Progenitor cell of endocrine pancreas (in vitro differentiated cells): ENCODE measurements around the gene RALGPS1. TPM values are rescaled to one million over a fixed set of nuclear protein-coding genes. Genes with fewer than 3 reads are reported as not detected.
A peak's percentile ranks its signal among the peaks of the same experiment; 100 is the strongest.

ENCODE experiments used
- DNase-seq: peaks from one replicate; pipeline ENCODE4 v3.0.0; 2021; ENCODE audit warnings: low spot score; ENCODE audit not compliant: unreplicated experiment
- H3K27ac Mint-ChIP-seq: 2 replicates; pipeline ENCODE4 v1.8.0; 2021; ENCODE audit warnings: mild to moderate bottlenecking, moderate library complexity, mixed read lengths
- H3K27me3 Mint-ChIP-seq: 2 replicates; pipeline ENCODE4 v1.8.0; 2021; ENCODE audit warnings: mixed read lengths
- H3K36me3 Mint-ChIP-seq: 2 replicates; pipeline ENCODE4 v1.8.0; 2022; ENCODE audit warnings: mixed read lengths; ENCODE audit not compliant: insufficient read depth
- H3K4me1 Mint-ChIP-seq: 2 replicates; pipeline ENCODE4 v1.8.0; 2021; ENCODE audit warnings: low read depth, mixed read lengths
- H3K4me3 Mint-ChIP-seq: 2 replicates; pipeline ENCODE4 v1.8.0; 2021; ENCODE audit warnings: low read depth, mild to moderate bottlenecking, moderate library complexity, mixed read lengths
- H3K9me3 Mint-ChIP-seq: 2 replicates; pipeline ENCODE4 v1.8.0; 2021; ENCODE audit warnings: low read depth, mixed read lengths
- total RNA-seq: library from RNA; stranded (reverse); gene quantifications from 2 replicates; pipeline ENCODE4 v1.2.1, GENCODE V29; 2021
- TF ChIP-seq, protein P1 (sequence below): fragments of 200-600 bp; sonication (generic); IDR thresholded peaks from one replicate; pipeline ENCODE4 v1.5.0; 2021; ENCODE audit warnings: antibody characterized with exemption, mild to moderate bottlenecking; ENCODE audit not compliant: unreplicated experiment

RALGPS1 gene
- total RNA-seq, 1 donor from 2014 or later: 39.2 TPM

DNA sequence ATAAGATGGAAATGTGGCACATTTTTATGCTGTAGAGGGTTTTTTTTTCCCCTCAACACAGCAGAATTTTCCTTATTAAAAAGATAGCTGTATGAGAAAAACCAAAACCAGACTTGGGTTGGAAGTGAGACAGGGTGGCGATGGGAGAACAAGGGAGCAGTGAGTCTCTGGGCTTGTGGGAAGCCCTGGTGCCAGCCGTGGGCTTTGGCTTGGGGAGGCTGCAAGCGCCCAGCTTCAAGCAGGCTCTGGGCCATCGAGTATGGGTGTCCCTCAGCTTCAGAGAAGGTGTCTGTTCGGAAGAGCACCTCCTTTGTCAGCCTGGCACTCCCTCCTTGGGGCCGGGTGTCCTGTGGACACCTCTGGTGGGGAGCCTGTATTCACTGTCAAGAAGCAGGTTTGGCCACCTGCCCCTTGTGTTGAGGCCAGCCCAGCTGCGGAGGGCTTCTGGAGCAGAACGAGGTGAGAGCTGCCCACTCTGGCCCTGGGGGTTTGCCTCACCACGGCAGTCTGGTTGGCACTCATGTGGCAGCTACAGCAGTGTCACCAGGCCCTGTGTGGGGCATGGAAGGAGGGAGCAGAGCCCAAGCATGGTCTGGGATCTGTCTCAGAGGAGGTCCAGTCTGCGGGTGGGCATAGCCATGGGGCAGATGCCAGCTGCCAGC, 245.5 kb downstream of the RALGPS1 start:
- no peak overlapping the region for H3K27ac Mint-ChIP-seq
- H3K27me3 Mint-ChIP-seq: no peaks in the 10 kb centered on the region
- no peak overlapping the region for H3K4me3 Mint-ChIP-seq
- no peak for DNase-seq
- no peaks in the 10 kb centered on the region for H3K9me3 Mint-ChIP-seq
- TF ChIP-seq, protein P1, sequence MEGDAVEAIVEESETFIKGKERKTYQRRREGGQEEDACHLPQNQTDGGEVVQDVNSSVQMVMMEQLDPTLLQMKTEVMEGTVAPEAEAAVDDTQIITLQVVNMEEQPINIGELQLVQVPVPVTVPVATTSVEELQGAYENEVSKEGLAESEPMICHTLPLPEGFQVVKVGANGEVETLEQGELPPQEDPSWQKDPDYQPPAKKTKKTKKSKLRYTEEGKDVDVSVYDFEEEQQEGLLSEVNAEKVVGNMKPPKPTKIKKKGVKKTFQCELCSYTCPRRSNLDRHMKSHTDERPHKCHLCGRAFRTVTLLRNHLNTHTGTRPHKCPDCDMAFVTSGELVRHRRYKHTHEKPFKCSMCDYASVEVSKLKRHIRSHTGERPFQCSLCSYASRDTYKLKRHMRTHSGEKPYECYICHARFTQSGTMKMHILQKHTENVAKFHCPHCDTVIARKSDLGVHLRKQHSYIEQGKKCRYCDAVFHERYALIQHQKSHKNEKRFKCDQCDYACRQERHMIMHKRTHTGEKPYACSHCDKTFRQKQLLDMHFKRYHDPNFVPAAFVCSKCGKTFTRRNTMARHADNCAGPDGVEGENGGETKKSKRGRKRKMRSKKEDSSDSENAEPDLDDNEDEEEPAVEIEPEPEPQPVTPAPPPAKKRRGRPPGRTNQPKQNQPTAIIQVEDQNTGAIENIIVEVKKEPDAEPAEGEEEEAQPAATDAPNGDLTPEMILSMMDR: no peak
- no peaks in the 10 kb centered on the region for H3K36me3 Mint-ChIP-seq
- H3K4me1 Mint-ChIP-seq: no peaks in the 10 kb centered on the region

DNA sequence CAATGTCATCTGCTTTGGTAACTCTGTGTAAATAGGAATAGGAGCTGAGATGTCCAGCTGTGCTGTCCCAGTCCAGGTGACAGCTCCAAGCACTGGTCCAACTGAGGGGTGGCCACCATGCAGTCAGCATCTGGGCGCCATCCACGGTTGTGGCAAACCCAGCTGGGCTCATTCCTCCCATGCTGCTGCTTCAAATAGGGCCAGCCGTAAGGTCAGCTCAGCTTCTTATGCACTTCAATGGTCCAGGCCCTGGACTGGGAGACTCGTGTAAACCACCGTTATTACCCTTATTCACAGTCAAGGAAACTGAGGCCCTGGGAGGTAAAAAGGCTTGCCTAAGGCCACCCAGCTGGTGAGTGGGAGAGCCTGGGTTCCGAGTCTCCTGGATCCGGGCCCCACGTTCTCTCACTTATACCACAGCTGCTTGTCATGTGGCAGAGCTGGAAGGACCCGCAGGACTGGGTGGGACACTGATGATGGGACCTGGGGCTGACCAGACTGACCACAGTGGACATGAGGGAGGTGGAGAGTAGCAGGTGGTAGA, 246.6 kb downstream of the RALGPS1 start:
- TF ChIP-seq, protein P1: no peak
- DNase-seq: no peak
- no peaks in the 10 kb centered on the region for H3K9me3 Mint-ChIP-seq
- no peak overlapping the region for H3K4me3 Mint-ChIP-seq
- H3K4me1 Mint-ChIP-seq: no peaks in the 10 kb centered on the region
- no peaks in the 10 kb centered on the region for H3K36me3 Mint-ChIP-seq
- peak overlapping the region; percentile 13 for H3K27ac Mint-ChIP-seq
- H3K27me3 Mint-ChIP-seq: no peaks in the 10 kb centered on the region

DNA sequence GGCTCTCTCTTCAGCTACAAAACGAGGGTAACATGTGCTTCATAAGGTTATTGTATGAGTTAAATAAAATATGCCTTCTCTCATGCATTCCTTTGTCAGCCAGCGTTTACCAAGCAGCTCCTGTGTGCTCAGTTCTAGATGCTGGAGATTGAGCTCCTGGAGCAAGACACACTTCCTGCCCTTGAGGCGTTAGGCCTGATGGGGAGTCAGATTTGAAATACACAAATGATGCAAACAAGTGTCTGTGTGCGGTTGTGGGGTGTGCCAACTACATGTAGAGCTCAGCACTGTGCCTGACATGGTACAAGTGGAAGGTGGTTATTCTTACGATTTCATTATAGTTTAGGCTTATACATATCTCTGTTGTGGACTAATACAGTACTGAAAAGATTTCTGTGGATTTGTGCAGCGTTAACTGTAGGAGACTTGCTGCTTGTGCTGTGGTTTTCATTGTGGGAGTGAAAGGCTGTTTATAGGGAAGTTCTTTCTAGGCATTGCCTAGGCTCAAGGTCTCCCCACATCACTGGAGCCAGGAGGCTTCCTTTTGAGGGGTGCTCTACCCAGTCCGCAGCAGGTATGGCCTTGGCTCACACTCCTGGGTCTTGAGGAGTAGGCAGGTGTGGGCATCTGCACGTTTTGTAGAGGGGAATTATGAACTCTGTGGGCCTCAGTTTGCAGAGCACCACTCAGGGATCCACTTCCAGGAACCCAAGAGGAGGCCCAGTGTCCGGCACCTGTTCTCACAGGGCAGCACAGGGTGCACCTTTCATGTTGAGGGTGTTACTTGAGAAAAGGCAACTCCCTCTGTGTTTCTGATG, 247.7 kb downstream of the RALGPS1 start:
- Mint-ChIP-seq H3K27me3 (no peaks in the 10 kb centered on the region), H3K4me3 (no peak overlapping the region), H3K36me3 (no peaks in the 10 kb centered on the region), H3K9me3 (no peaks in the 10 kb centered on the region), H3K27ac (no peak overlapping the region), H3K4me1 (no peaks in the 10 kb centered on the region)
- TF ChIP-seq, protein P1: no peak
- DNase-seq: no peak

DNA sequence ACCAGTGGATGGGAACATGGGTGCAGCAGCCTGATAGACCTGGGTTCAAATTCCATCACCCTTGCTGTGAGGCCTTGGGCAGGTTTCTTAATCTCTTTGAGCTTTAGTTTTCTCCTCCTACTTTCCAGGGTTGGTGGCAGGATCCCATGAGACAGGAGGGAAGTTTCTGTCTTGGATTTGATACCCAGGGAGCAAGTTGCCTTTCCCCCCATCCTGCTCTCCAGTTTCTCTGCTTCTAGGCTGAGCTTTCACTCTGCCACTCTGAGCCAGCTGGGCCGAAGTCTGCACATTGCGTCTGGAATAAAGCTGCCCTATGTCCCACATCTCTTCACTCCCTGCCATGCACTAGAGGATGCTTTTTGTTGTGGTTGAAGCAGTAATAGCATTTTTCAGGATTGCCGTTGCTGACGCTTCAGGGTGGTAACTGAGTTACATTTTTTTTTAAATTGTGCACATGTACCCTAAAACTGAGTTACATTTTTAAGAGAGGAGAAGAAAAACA, 248.3 kb downstream of the RALGPS1 start:
- DNase-seq: no peak
- Mint-ChIP-seq H3K4me3 (no peak overlapping the region), H3K36me3 (no peaks in the 10 kb centered on the region)

DNA sequence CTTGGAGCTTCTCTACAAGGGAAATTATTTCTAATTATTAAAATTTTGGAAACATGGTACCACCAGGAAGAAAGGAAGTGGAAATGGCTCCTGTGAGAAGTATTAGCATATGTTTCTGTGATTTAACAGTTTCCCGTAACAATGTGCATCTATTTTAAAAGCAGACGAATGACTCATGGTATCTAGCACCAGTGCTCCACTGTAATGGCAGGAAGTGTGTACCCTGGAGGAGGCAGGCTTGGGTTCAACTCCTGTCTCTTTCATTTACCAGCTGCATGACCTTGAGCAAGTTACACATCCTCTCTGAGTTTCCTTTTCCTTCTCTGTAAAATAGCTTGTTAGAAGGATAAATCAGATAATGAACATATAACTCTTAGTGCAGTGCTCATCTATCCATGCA, 248.8 kb downstream of the RALGPS1 start:
- no peak for DNase-seq

More for the DNA sequence above, 248.3 kb downstream of the RALGPS1 start:
- TF ChIP-seq, protein P1: no peak
- no peaks in the 10 kb centered on the region for H3K27me3 Mint-ChIP-seq
- no peaks in the 10 kb centered on the region for H3K9me3 Mint-ChIP-seq
- H3K27ac Mint-ChIP-seq: no peak overlapping the region
- no peaks in the 10 kb centered on the region for H3K4me1 Mint-ChIP-seq

More for the DNA sequence above, 248.8 kb downstream of the RALGPS1 start:
- Mint-ChIP-seq H3K36me3 (no peaks in the 10 kb centered on the region), H3K9me3 (no peaks in the 10 kb centered on the region), H3K4me1 (no peaks in the 10 kb centered on the region), H3K27me3 (no peaks in the 10 kb centered on the region), H3K4me3 (no peak overlapping the region), H3K27ac (no peak overlapping the region)
- TF ChIP-seq, protein P1: no peak
